Muscle layer of colon (tissue), 2 donors: ENCODE measurements around the gene VSTM2L.

Experiments used
- H3K27ac ChIP-seq: one replicate; pipeline ENCODE4 v1.7.0; 2013; ENCODE audit warnings: low read depth, mild to moderate bottlenecking, low read length, moderate library complexity
- H3K27me3 ChIP-seq, 2 donors: one replicate each; pipeline ENCODE4 v1.7.0; 2013; ENCODE audit warnings: low read length in 2 of 2, mild to moderate bottlenecking in 2 of 2; ENCODE audit not compliant: insufficient read depth in 2 of 2, control insufficient read depth in 1 of 2
- H3K36me3 ChIP-seq: one replicate; pipeline ENCODE4 v1.7.0; 2013; ENCODE audit warnings: mild to moderate bottlenecking, low read length; ENCODE audit not compliant: insufficient read depth
- H3K4me1 ChIP-seq: one replicate; pipeline ENCODE4 v1.7.0; 2013; ENCODE audit warnings: mild to moderate bottlenecking, low read length; ENCODE audit not compliant: insufficient read depth
- H3K4me3 ChIP-seq, 2 donors: one replicate each; pipeline ENCODE4 v1.7.0; 2013; ENCODE audit warnings: low read length in 2 of 2, low read depth in 1 of 2, mild to moderate bottlenecking in 1 of 2, moderate library complexity in 1 of 2
- H3K9ac ChIP-seq: one replicate; pipeline ENCODE4 v1.7.0; 2013; ENCODE audit warnings: low read length
- H3K9me3 ChIP-seq: one replicate; pipeline ENCODE4 v1.7.0; 2013; ENCODE audit warnings: mild to moderate bottlenecking, low read length
- donor health status: abdominal sarcoma.
- donor health status: Adenocarcinoma of cecum.

Gene VSTM2L

DNA sequence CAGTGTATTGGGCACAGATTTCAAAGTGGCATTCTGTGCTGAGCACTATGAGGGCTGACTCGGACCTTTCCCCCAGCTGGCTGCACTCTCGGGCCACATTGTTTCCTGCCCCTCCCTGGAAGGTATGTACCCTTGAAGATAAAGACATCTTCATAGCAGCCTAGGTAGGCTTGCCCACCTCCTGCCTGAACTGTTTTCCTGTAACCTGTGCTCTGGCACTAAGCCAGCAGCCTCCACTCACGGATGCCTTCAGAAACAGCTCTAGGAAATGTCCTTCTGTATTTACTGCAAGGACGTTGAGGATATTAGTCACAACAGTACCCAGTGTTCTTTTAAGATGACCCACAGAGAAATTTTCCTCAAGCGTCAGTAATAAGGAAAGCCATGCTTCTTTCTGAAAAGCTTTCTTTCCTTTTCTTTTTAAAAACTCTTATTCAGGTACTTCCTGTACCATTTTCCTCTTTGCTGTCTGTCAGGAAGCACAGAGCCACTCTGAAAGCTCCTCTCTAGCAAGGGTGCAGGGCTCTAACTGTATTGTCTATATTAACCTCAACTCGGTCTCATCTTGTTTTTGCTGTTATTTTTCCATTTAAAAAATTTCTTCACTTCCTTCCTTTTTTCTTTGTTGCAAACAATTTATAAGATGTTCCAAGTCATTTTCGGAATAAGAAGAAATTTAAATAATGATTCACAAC, 86.8 kb downstream of the VSTM2L start:
- H3K4me1 ChIP-seq: peaks cover 18% of the 10 kb centered on the region
- no peak overlapping the region for H3K9ac ChIP-seq
- no peaks in the 10 kb centered on the region for H3K9me3 ChIP-seq
- H3K27ac ChIP-seq: no peak overlapping the region
- H3K4me3 ChIP-seq: no peak overlapping the region
- no peaks in the 10 kb centered on the region for H3K27me3 ChIP-seq
- peaks cover 10% of the 10 kb centered on the region for H3K36me3 ChIP-seq

DNA sequence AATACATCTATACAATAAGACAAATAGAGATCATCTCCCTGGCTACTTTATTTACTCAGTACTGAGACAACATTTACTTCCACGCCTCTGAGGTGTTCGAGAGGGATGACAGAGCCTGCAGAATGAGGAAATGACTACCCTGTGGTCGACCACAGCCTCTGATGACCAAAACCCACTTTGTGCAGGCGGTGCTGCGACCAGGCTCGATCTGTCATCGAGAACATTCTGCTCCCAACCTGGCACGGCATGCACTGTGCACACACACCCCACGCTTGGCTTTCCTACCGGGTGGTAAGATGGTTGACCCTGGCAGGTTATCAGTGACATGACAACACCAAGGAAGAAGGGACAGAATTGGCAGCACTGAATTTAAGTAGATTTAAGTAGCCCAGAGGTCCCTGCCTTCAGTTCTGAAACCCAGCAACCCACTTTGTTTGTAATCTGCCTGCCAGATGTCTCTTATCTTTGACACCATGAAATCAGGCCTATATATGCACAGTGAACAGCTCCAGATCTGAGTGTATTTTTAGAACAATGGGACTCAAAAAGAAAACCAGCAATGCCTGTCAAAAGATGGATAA, 87.7 kb downstream of the VSTM2L start:
- Histone ChIP-seq H3K27me3 (no peaks in the 10 kb centered on the region), H3K27ac (no peak overlapping the region), H3K9me3 (no peaks in the 10 kb centered on the region), H3K36me3 (peaks cover 14% of the 10 kb centered on the region), H3K9ac (no peak overlapping the region), H3K4me1 (peaks cover 18% of the 10 kb centered on the region), H3K4me3 (no peak overlapping the region)

DNA sequence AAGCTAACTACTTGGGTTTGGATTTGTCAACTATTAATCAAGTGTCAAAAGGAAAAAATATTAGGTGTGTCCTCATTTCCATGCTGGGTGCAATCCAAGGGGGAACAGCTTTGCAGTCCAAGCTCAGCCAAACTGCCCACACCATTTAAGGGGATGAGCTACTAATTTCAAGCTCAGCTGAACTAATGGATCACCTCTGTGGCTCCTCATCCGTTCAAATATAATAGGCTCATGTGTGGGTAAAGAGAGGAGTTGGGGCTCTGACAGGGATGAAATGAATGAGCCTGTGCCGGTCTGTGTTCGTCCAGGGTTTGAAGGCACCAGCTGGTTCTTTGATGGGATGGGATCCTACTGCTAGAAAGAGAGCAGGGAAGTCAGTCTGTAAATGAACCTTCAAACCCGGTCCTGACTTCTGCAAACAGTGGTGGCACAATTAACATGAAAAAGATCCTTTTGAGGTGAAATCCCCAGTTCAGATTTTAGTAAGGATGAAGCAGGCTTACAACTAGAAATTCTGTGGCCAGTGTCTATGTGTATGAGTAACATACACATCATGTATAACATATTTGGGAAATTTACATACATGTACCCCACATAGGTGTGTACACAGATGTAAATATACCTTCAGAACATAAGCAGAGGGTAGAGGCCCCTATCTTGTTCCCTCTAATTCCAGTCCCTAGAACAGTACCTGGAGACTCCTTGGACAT, 88.4 kb downstream of the VSTM2L start:
- Histone ChIP-seq H3K4me3 (no peak overlapping the region), H3K9me3 (no peaks in the 10 kb centered on the region), H3K4me1 (peaks cover 17% of the 10 kb centered on the region), H3K27ac (no peak overlapping the region), H3K9ac (no peak overlapping the region), H3K36me3 (peaks cover 16% of the 10 kb centered on the region), H3K27me3 (no peaks in the 10 kb centered on the region)

DNA sequence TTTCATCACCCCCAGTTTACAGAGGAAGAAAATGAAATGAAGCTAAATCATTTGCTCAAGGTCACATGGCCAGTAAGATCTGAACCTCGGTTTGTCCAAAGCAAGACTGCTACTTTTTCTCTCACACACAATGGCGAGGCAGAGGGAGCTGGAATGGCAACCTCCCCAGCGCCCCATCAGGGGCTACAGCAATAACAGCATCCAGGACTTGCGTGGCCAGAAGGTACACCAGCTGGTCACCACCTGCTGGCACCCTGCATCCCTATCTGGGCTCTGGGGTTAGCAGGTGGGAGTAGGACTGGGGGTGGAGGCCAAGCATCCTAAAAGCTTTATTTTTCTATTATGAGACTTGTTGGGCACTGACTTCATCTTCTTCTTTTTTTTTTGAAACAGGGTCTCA, 89.0 kb downstream of the VSTM2L start:
- H3K27me3 ChIP-seq: no peaks in the 10 kb centered on the region
- H3K9me3 ChIP-seq: no peaks in the 10 kb centered on the region
- peaks cover 21% of the 10 kb centered on the region for H3K36me3 ChIP-seq
- no peak overlapping the region for H3K27ac ChIP-seq
- no peak overlapping the region for H3K4me3 ChIP-seq
- peaks cover 16% of the 10 kb centered on the region for H3K4me1 ChIP-seq
- H3K9ac ChIP-seq: no peak overlapping the region

DNA sequence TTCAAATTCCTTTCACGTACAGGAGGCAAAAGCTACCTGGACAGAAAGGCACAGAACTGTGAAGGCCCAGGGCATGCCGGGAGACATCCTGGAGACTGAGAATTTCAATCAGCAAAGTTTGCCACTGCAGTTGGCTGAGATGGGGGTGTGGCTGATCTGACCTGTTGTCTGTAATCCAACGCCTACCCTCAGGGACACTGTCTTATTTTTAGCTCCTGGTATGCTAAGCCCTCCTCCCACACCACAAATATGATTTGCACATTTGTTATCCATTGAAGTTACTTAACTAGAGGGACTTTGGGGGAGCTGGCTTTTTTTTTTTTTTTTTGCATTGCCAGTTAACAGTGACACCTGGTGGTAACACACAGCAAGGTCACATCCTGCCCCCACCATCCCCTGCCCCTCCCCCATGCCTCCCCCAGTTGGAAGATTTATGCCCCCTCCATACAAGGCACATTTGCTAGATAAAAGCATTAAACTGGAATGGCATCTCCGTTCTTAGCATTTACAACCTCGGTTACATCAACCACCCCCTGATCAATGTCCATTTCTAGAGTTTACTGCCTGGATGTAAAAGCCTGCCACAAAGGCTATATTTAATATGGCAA, 90.0 kb downstream of the VSTM2L start:
- no peaks in the 10 kb centered on the region for H3K27me3 ChIP-seq
- H3K4me1 ChIP-seq: peaks cover 11% of the 10 kb centered on the region
- H3K27ac ChIP-seq: no peak overlapping the region
- H3K36me3 ChIP-seq: peaks cover 27% of the 10 kb centered on the region
- H3K9ac ChIP-seq: no peak overlapping the region
- no peak overlapping the region for H3K4me3 ChIP-seq
- no peaks in the 10 kb centered on the region for H3K9me3 ChIP-seq

- Histone ChIP-seq H3K4me1 (peaks cover 11% of the 10 kb centered on the region), H3K36me3 (peaks cover 35% of the 10 kb centered on the region)
These were observed 91.6 kb downstream of the VSTM2L start for GRCh38 chr20:37994512-37994911.

More at GRCh38 chr20:37994512-37994911, 91.6 kb downstream of the VSTM2L start:
- Histone ChIP-seq H3K9me3 (no peaks in the 10 kb centered on the region), H3K9ac (no peak overlapping the region), H3K27ac (no peak overlapping the region), H3K27me3 (no peaks in the 10 kb centered on the region), H3K4me3 (no peak overlapping the region)
